K562 (cell line): ENCODE data around the gene EPB41L1. TPM values are rescaled to one million over a fixed set of nuclear protein-coding genes. Genes with fewer than 3 reads are reported as not detected.
A peak's percentile ranks its signal among the peaks of the same experiment; 100 is the strongest.

ENCODE experiments used
- ATAC-seq: fragments of 200-7000 bp; cut with Tn5 transposase; 3 replicates; pipeline ENCODE4 v1.9.1; 2020; ENCODE audit warnings: moderate library complexity
- BruUV-seq: library from RNA; stranded (reverse); fragments of 400-500 nt; replicated peaks from 2 replicates; lab custom pipeline; 2021; lab: Mats Ljungman, UMichigan
- CTCF ChIA-PET: fragments of 300-600 bp; formaldehyde crosslinking; extraction: SDS; loops from one replicate; lab custom pipeline; 2021; ENCODE audit warnings: low intra/inter-chr PET ratio; lab: Yijun Ruan, JAX
- POLR2A ChIA-PET: fragments of 300-600, 350-650 bp; sonication (Branson Sonifier 250); formaldehyde crosslinking; extraction: SDS; loops from one replicate; lab custom pipeline; 2021; ENCODE audit warnings: antibody characterized with exemption, inconsistent platforms; lab: Yijun Ruan, JAX
- DNase-seq, 4 experiments: peaks; one replicate each; pipeline versions ENCODE4 v3.0.0 to v3.0.0-alpha.2; 2011 to 2018; ENCODE audit warnings: low spot score in 3 of 4, mixed read lengths in 3 of 4; ENCODE audit errors: extremely low read depth in 1 of 4
- FAIRE-seq: peaks from 2 replicates; lab custom pipeline; 2011; peaks lifted over from hg19 to GRCh38; lab: Jason Lieb, UNC
- H2AFZ ChIP-seq: 2 replicates; pipeline ENCODE4 v1.6.0; 2011; ENCODE audit warnings: low read depth, low read length, control low read depth, inconsistent platforms
- H3K27ac ChIP-seq: fragments of 200-600 bp; 3 replicates; pipeline ENCODE4 v1.8.0; 2011; ENCODE audit warnings: low read depth, mild to moderate bottlenecking, control low read depth, inconsistent platforms, low read length, moderate library complexity, mixed read lengths; ENCODE audit errors: extremely low read depth
- H3K27me3 ChIP-seq, 2 experiments: fragments of 300-600 bp in 1 of 2; 2 replicates in 1 of 2; 3 replicates in 1 of 2; pipeline versions ENCODE4 v1.6.0 to v1.8.0; 2011; ENCODE audit warnings: inconsistent platforms in 2 of 2, low read length in 2 of 2, mild to moderate bottlenecking in 1 of 2, mixed read lengths in 1 of 2, moderate library complexity in 1 of 2; ENCODE audit not compliant: control insufficient read depth in 2 of 2, insufficient read depth in 2 of 2
- H3K36me3 ChIP-seq: fragments of 300-600 bp; 3 replicates; pipeline ENCODE4 v1.8.0; 2011; ENCODE audit warnings: mild to moderate bottlenecking, low read length, inconsistent platforms; ENCODE audit not compliant: control insufficient read depth, insufficient read depth
- H3K4me1 ChIP-seq, 2 experiments: fragments of 200-600 bp in 1 of 2; replicated peaks in 1 of 2; 2 replicates in 1 of 2; 3 replicates in 1 of 2; pipeline versions ENCODE4 v1.5.1 to v1.8.0; 2011; ENCODE audit warnings: inconsistent platforms in 2 of 2, low read length in 2 of 2, mild to moderate bottlenecking in 1 of 2, mixed read lengths in 1 of 2, moderate library complexity in 1 of 2; ENCODE audit not compliant: control insufficient read depth in 2 of 2, insufficient read depth in 2 of 2
- H3K4me2 ChIP-seq: 2 replicates; pipeline ENCODE4 v1.6.1; 2011; ENCODE audit warnings: low read length, control low read depth, inconsistent platforms, mixed read lengths; ENCODE audit not compliant: insufficient read depth
- H3K4me3 ChIP-seq: fragments of 200-600 bp; sonication (generic), shearing (Covaris generic); 2 replicates; pipeline ENCODE4 v1.5.1; 2016; ENCODE audit warnings: control low read depth, inconsistent platforms
- H3K79me2 ChIP-seq: fragments of 200-600 bp; 3 replicates; pipeline ENCODE4 v1.8.0; 2011; ENCODE audit warnings: low read length, inconsistent platforms; ENCODE audit not compliant: control insufficient read depth, insufficient read depth
- H3K9ac ChIP-seq, 2 experiments: 2 replicates each; pipeline versions ENCODE4 v1.6.0 to v1.6.1; 2011; ENCODE audit warnings: low read depth in 2 of 2, low read length in 2 of 2, control low read depth in 1 of 2, inconsistent platforms in 1 of 2, mild to moderate bottlenecking in 1 of 2, mixed read lengths in 1 of 2; ENCODE audit not compliant: insufficient read depth in 1 of 2
- H3K9me1 ChIP-seq: one replicate; pipeline ENCODE4 v1.6.0; 2011; ENCODE audit warnings: inconsistent platforms, mild to moderate bottlenecking, low read length, moderate library complexity; ENCODE audit not compliant: control insufficient read depth, insufficient read depth
- H3K9me3 ChIP-seq: replicated peaks from 2 replicates; pipeline ENCODE4 v1.5.1; 2011; ENCODE audit warnings: low read depth, low read length, inconsistent platforms; ENCODE audit not compliant: control insufficient read depth, insufficient read depth
- H4K20me1 ChIP-seq: replicated peaks from 2 replicates; pipeline ENCODE4 v1.6.1; 2011; ENCODE audit warnings: low read length, inconsistent platforms, mixed read lengths; ENCODE audit not compliant: control insufficient read depth, insufficient read depth
- ELK1 ChIP-seq: sonication (generic); formaldehyde crosslinking; IDR thresholded peaks from 2 replicates; pipeline ENCODE4 v1.8.1; 2022; ENCODE audit warnings: missing genetic modification reagents
- EP400 ChIP-seq: fragments of 450-650 bp; IDR thresholded peaks from 2 replicates; pipeline ENCODE4 v1.6.1; 2017; ENCODE audit warnings: antibody characterized with exemption, mild to moderate bottlenecking, moderate library complexity
- ILK ChIP-seq: fragments of 450-650 bp; IDR thresholded peaks from 2 replicates; pipeline ENCODE4 v1.6.1; 2016; ENCODE audit warnings: missing genetic modification characterization, low read depth, mild to moderate bottlenecking, missing compliant biosample characterization, moderate library complexity, borderline replicate concordance
- LARP7 ChIP-seq: fragments of 450-650 bp; IDR thresholded peaks from 2 replicates; pipeline ENCODE4 v1.6.1; 2016
- SIX5 ChIP-seq, 2 experiments: IDR thresholded peaks; 2 replicates each; pipeline ENCODE4 v1.6.1; 2011; ENCODE audit warnings: low read length in 2 of 2, borderline replicate concordance in 1 of 2, low read depth in 1 of 2, mild to moderate bottlenecking in 1 of 2, moderate library complexity in 1 of 2; ENCODE audit not compliant: insufficient read depth in 1 of 2
- ZFPM2 ChIP-seq: fragments of 250-450 bp; sonication (Bioruptor Pico); IDR thresholded peaks from 2 replicates; pipeline ENCODE4 v1.5.1; 2022; ENCODE audit warnings: mild to moderate bottlenecking
- ZNF282 ChIP-seq: sonication (generic); formaldehyde crosslinking; IDR thresholded peaks from 2 replicates; pipeline ENCODE4 v1.8.1; 2023; ENCODE audit warnings: missing genetic modification reagents
- ZNF384 ChIP-seq: IDR thresholded peaks from 2 replicates; pipeline ENCODE4 v1.6.1; 2012; ENCODE audit warnings: low read depth, low read length, improper control_type of control experiment
- ZNF436 ChIP-seq: fragments of 250-450, 450-650 bp; sonication (Bioruptor Pico); formaldehyde crosslinking; IDR thresholded peaks from 2 replicates; pipeline ENCODE4 v1.7.0; 2020; ENCODE audit warnings: mild to moderate bottlenecking
- WGBS: fragments of 100-300 bp; shearing (Covaris generic); methylation state at CpG from one replicate; pipeline ENCODE4 v1.1.6; 2016; ENCODE audit warnings: low coverage, mixed read lengths; ENCODE audit not compliant: insufficient coverage; ENCODE audit errors: missing lambda C conversion rate; 5-methylcytosine and 5-hydroxymethylcytosine counted together
- in situ Hi-C: fragments of 300-500 bp; cut with MboI; formaldehyde crosslinking; loops from 4 replicates; pipeline ENCODE4 v1.15.0; 2018; ENCODE audit warnings: inconsistent platforms, mixed read lengths
- intact Hi-C: fragments of 100-400 bp; cut with micrococcal nuclease; formaldehyde crosslinking; loops from 2 replicates; pipeline ENCODE4 v1.14.2; 2022
- polyA plus RNA-seq, 8 experiments: library from polyadenylated mRNA; depleted of rRNA in 4 of 8; stranded (reverse) in 5 of 8; unstranded in 3 of 8; fragments of >200 nt; fragmentation: Nextera tagmentation in 2 of 8; fragmentation: Illumina TruSeq in 1 of 8; extraction: Ambion mirVana in 2 of 8; extraction: Trizol in 1 of 8; gene quantifications; 2 replicates each; pipeline versions ENCODE4 v1.2.1 to v1.2.3, GENCODE V29; 2011 to 2014; ENCODE audit warnings: inconsistent platforms in 1 of 8, missing spikeins in 1 of 8
- total RNA-seq, 7 experiments: library from RNA; depleted of rRNA in 6 of 7; stranded (reverse); fragments of >200 nt in 6 of 7; fragmentation: Illumina TruSeq in 2 of 7; extraction: Trizol in 2 of 7; gene quantifications; 2 replicates each; pipeline versions ENCODE4 v1.2.1 to v1.2.3, GENCODE V29; 2011 to 2021; ENCODE audit warnings: low replicate concordance in 1 of 7
- TF ChIP-seq, protein P1 (sequence below): fragments of 450-650 bp; IDR thresholded peaks from one replicate; pipeline ENCODE4 v1.6.1; 2018; ENCODE audit warnings: mild to moderate bottlenecking, moderate library complexity; ENCODE audit not compliant: partially characterized antibody

EPB41L1 gene
- total and polyA plus RNA-seq, 9 of the 15 experiments (the other 6 are each of a cell fraction or from before 2014, with no cell fraction given): 0.11 to 4.3 (median 1.3) TPM

- no peak overlapping the region for H3K4me3 ChIP-seq
- WGBS: 12% methylated on average over 5 of the region's 7 CpGs
- FAIRE-seq: peak; percentile 82
- H3K36me3 ChIP-seq: no peaks in the 10 kb centered on the region
- H3K9me3 ChIP-seq: no peaks in the 10 kb centered on the region
- H3K27ac ChIP-seq: no peak overlapping the region
- H2AFZ ChIP-seq: peak overlapping the region; percentile 51
- intact Hi-C loops (no loop called here), in situ Hi-C loops (no loop called here)
- DNase-seq: peak; percentile 53 to 77 (median 61)
- BruUV-seq: no TSS peak
- H3K9ac ChIP-seq: no peak overlapping the region
- H3K27me3 ChIP-seq: no peaks in the 10 kb centered on the region
- H3K4me1 ChIP-seq: peaks cover 13 to 18% of the 10 kb centered on the region in 2 experiments
- H3K79me2 ChIP-seq: no peaks in the 10 kb centered on the region
- peak overlapping the region; percentile 1; the same call in 1 of the 2 replicates for H3K4me2 ChIP-seq
- no peaks in the 10 kb centered on the region for H4K20me1 ChIP-seq
- ChIA-PET CTCF (no interaction called here), POLR2A (interaction anchor here (0.6 kb wide), 1 partner anchor 427 kb away, joined by 4 read pairs; no protein-coding TSS in a partner anchor)
- no peaks in the 10 kb centered on the region for H3K9me1 ChIP-seq
- peak; percentile 67 for ATAC-seq
- TF ChIP-seq LARP7 (no peak), ZNF384 (no peak), ZNF282 (CRISPR knock-in tag) (no peak), EP400 (no peak), ZNF436 (CRISPR knock-in tag) (no peak), ILK (tag) (no peak), ELK1 (CRISPR knock-in tag) (no peak), SIX5 (IDR thresholded peaks at IDR 0.05; ENCODE audit: borderline replicate concordance in 1 of 2, insufficient read depth in 1 of 2, low read depth in 1 of 2, low read length in 2 of 2) (no peak), ZFPM2 (CRISPR knock-in tag) (no peak)
- TF ChIP-seq, protein P1, sequence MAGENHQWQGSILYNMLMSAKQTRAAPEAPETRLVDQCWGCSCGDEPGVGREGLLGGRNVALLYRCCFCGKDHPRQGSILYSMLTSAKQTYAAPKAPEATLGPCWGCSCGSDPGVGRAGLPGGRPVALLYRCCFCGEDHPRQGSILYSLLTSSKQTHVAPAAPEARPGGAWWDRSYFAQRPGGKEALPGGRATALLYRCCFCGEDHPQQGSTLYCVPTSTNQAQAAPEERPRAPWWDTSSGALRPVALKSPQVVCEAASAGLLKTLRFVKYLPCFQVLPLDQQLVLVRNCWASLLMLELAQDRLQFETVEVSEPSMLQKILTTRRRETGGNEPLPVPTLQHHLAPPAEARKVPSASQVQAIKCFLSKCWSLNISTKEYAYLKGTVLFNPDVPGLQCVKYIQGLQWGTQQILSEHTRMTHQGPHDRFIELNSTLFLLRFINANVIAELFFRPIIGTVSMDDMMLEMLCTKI: no peak
These were observed 31.6 kb upstream of the EPB41L1 start for GRCh38 chr20:36122931-36123288.
